Measurements from ENCODE around the gene AKAP4. TPM values are rescaled to one million over a fixed set of nuclear protein-coding genes. Genes with fewer than 3 reads are reported as not detected.

Gene AKAP4
- total and polyA plus RNA-seq, 11 donors, result not detected

GRCh38 chrX:50157545-50158135, 43.2 kb downstream of the AKAP4 start:
- H3K9me3 ChIP-seq, result no peaks in the 10 kb centered on the region
- H3K27me3 ChIP-seq, result peaks cover 0 to 5% (median 0%) of the 10 kb centered on the region in 9 donors
- H3K4me3 ChIP-seq, result no peak overlapping the region
- no peaks in the 10 kb centered on the region for H3K36me3 ChIP-seq
- ATAC-seq, result no peak
- H3K4me1 ChIP-seq, result no peaks in the 10 kb centered on the region
- intact Hi-C loops (cut with DNase I), result no loop called here
- TF ChIP-seq CTCF (IDR thresholded peaks at IDR 0.05) (no peak), POLR2A (IDR thresholded peaks at IDR 0.05) (no peak)
- no peak overlapping the region for H3K27ac ChIP-seq
- WGBS, 4 donors, result 24 to 47% (median 43%) methylated on average over 3 to 4 of the region's 4 CpGs
- DNase-seq, result no peak

- intact Hi-C loops (cut with DNase I), result no loop called here
- DNase-seq (no peak), ATAC-seq (no peak)
- peaks cover 0 to 5% (median 0%) of the 10 kb centered on the region in 9 donors for H3K27me3 ChIP-seq
- H3K9me3 ChIP-seq, result no peaks in the 10 kb centered on the region
- H3K27ac ChIP-seq, result no peak overlapping the region
- TF ChIP-seq POLR2A (IDR thresholded peaks at IDR 0.05), result no peak
- TF ChIP-seq CTCF (IDR thresholded peaks at IDR 0.05), result no peak
- H3K4me1 ChIP-seq, result no peaks in the 10 kb centered on the region
- H3K4me3 ChIP-seq, result no peak overlapping the region
- WGBS, 4 donors, result 87 to 91% (median 88%) methylated on average over 1 of the region's 1 CpG
- no peaks in the 10 kb centered on the region for H3K36me3 ChIP-seq
Measured at GRCh38 chrX:50154429-50154828, 46.4 kb downstream of the AKAP4 start.

- DNase-seq (no peak), ATAC-seq (no peak)
- no peak overlapping the region for H3K27ac ChIP-seq
- TF ChIP-seq CTCF (IDR thresholded peaks at IDR 0.05), result no peak
- TF ChIP-seq POLR2A (IDR thresholded peaks at IDR 0.05), result no peak
- WGBS, 4 donors, result 59 to 83% (median 81%) methylated on average over 2 of the region's 2 CpGs
- peaks cover 0 to 5% (median 0%) of the 10 kb centered on the region in 9 donors for H3K27me3 ChIP-seq
- H3K4me3 ChIP-seq, result no peak overlapping the region
- no peaks in the 10 kb centered on the region for H3K36me3 ChIP-seq
- no peaks in the 10 kb centered on the region for H3K4me1 ChIP-seq
- H3K9me3 ChIP-seq, result no peaks in the 10 kb centered on the region
- intact Hi-C loops (cut with DNase I), result no loop called here
Measured at GRCh38 chrX:50152456-50152855, 48.4 kb downstream of the AKAP4 start.

- ATAC-seq, result no peak
- TF ChIP-seq POLR2A (IDR thresholded peaks at IDR 0.05) (no peak), CTCF (IDR thresholded peaks at IDR 0.05) (no peak)
- Histone ChIP-seq H3K9me3 (no peaks in the 10 kb centered on the region), H3K4me1 (no peaks in the 10 kb centered on the region), H3K27ac (no peak overlapping the region), H3K4me3 (no peak overlapping the region), H3K27me3 (peaks cover 0 to 5% (median 0%) of the 10 kb centered on the region in 9 donors), H3K36me3 (no peaks in the 10 kb centered on the region)
- 68 to 92% (median 83%) methylated on average over 7 of the region's 7 CpGs for WGBS, 4 donors
- intact Hi-C loops (cut with DNase I), result no loop called here
- no peak for DNase-seq
Measured at GRCh38 chrX:50147972-50148371, 52.8 kb downstream of the AKAP4 start.

Other genes with a start within 250 kb of the AKAP4 start
- under 1 TPM in 8 of 9 donors, not detected in 1; 0.12 to 0.80 (median 0.31) TPM for gene CCNB3, start 3.8 kb upstream of the AKAP4 start, total RNA-seq
- gene CCNB3, start 3.8 kb upstream of the AKAP4 start, polyA plus RNA-seq, result 1 to 10 TPM in 1 of 2 donors, under 1 TPM in 1; 0.07 to 2.5 TPM

Measured in heart left ventricle (tissue), 16 donors.